HG03196 (cell line): ENCODE data around the gene TMEM106C.

Source experiments
- ATAC-seq: cut with Tn5 transposase; IDR thresholded peaks from one replicate; pipeline ENCODE4 v1.9.1; 2021; ENCODE audit not compliant: unreplicated experiment

The TMEM106C gene

GRCh38 chr12:47979166-47979565 is 15.8 kb downstream of the TMEM106C start:
- ATAC-seq = no peak

- no peak for ATAC-seq
Measured at GRCh38 chr12:47979686-47980085, 16.3 kb downstream of the TMEM106C start.

GRCh38 chr12:47980197-47980596 is 16.8 kb downstream of the TMEM106C start:
- ATAC-seq = no peak

GRCh38 chr12:47980779-47981495 is 17.5 kb downstream of the TMEM106C start:
- ATAC-seq = no peak

GRCh38 chr12:47981496-47982260 is 18.3 kb downstream of the TMEM106C start:
- no peak for ATAC-seq

GRCh38 chr12:47982311-47982710 is 18.9 kb downstream of the TMEM106C start:
- ATAC-seq = no peak

- ATAC-seq = no peak
Measured at GRCh38 chr12:47982770-47983169, 19.4 kb downstream of the TMEM106C start.

GRCh38 chr12:47983541-47984115 is 20.2 kb downstream of the TMEM106C start:
- ATAC-seq = no peak

- ATAC-seq = no peak
Measured at GRCh38 chr12:47984331-47984801, 21.0 kb downstream of the TMEM106C start.

GRCh38 chr12:47985596-47986290 is 22.3 kb downstream of the TMEM106C start:
- no peak for ATAC-seq

- ATAC-seq = no peak
Measured at GRCh38 chr12:47986291-47986660, 22.9 kb downstream of the TMEM106C start.

- ATAC-seq = no peak
Measured at GRCh38 chr12:47986832-47987231, 23.4 kb downstream of the TMEM106C start.

- no peak for ATAC-seq
Measured at GRCh38 chr12:47987411-47988072, 24.1 kb downstream of the TMEM106C start.

GRCh38 chr12:47988073-47989022 is 25.0 kb downstream of the TMEM106C start:
- ATAC-seq = no peak

- ATAC-seq = no peak
Measured at GRCh38 chr12:47989023-47989417, 25.6 kb downstream of the TMEM106C start.

GRCh38 chr12:47989666-47990065 is 26.3 kb downstream of the TMEM106C start:
- no peak for ATAC-seq

GRCh38 chr12:47990351-47991105 is 27.1 kb downstream of the TMEM106C start:
- ATAC-seq = peak; percentile 90

- no peak for ATAC-seq
Measured at GRCh38 chr12:47991106-47992061, 28.0 kb downstream of the TMEM106C start.
